ENCODE results near the gene DOK3.

Gene DOK3

DNA sequence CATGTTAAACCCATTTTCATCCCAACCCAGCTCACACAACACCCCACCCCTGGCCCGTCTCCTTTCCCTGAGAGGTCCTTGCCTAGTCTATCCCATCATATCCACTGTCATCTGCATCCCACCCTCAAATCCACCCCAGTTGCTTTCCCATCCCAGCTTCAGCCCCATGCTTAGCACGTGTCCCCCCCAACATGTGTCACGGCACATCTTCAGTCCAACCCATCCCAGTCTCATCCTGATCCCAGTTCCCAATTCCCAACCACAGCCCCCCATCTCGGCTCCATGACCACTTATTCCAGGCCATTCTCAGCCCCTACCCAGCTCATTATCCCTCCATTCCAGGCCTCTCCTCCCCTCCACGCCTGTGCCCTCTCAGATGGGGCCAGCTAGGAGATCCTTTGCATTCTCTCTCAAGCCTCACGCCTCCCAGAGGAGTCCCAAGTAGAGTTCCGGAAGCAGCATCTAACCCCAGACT is 35.6 kb downstream of the DOK3 start:
- no peak for ATAC-seq
- TF ChIP-seq PPARA (CRISPR knock-in tag; IDR thresholded peaks at IDR 0.05; ENCODE audit: borderline replicate concordance) (no peak), OSR1 (CRISPR knock-in tag; IDR thresholded peaks at IDR 0.05) (no peak), ZFP3 (CRISPR knock-in tag; IDR thresholded peaks at IDR 0.05) (no peak)

DNA sequence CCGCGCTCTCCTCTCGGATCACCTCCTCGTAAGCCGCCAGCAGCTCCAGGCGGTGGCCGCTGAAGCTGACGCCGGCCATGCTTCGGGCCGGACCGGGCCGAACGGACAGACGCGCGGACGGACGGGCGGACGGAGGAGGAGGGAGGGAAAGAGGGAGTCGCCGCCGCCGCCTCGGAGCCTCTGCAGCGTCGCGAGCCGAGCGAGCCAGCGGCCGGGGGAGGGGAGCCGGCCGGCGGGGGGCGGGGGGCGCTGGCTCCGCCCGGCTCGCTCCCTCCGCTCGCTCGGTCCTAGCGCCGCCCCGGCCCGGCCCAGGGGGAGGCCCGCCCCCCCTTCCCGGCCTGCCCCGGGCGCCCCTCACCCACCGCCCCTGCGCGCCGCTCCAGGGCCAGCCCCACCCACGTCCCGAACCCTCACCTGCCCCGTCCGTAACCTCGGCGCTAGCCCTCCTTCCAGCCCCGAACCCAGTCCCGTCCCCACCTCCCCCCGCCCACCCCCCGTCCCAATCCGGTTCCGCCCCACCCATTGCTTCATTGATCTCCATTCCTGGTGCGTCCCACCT is 36.1 kb downstream of the DOK3 start, which contains the start of gene DBN1:
DBN1 (minus strand) TSS at position 192 of the 559 bp plus-strand sequence; CDS start at position 79, 113 bp downstream.
- peak; percentile 41 for ATAC-seq
- no peak for TF ChIP-seq BACH2 (CRISPR knock-in tag; IDR thresholded peaks at IDR 0.05; ENCODE audit: borderline replicate concordance)
- TF ChIP-seq GLIS3 (CRISPR knock-in tag; IDR thresholded peaks at IDR 0.05): no peak
- TF ChIP-seq TOX (CRISPR knock-in tag; IDR thresholded peaks at IDR 0.05; ENCODE audit: borderline replicate concordance): no peak
- TF ChIP-seq ZFP30 (CRISPR knock-in tag; IDR thresholded peaks at IDR 0.05): no peak
- TF ChIP-seq, protein P1, sequence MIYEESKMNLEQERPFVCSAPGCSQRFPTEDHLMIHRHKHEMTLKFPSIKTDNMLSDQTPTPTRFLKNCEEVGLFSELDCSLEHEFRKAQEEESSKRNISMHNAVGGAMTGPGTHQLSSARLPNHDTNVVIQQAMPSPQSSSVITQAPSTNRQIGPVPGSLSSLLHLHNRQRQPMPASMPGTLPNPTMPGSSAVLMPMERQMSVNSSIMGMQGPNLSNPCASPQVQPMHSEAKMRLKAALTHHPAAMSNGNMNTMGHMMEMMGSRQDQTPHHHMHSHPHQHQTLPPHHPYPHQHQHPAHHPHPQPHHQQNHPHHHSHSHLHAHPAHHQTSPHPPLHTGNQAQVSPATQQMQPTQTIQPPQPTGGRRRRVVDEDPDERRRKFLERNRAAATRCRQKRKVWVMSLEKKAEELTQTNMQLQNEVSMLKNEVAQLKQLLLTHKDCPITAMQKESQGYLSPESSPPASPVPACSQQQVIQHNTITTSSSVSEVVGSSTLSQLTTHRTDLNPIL (CRISPR knock-in tag; IDR thresholded peaks at IDR 0.05; ENCODE audit: low read depth): no peak

DNA sequence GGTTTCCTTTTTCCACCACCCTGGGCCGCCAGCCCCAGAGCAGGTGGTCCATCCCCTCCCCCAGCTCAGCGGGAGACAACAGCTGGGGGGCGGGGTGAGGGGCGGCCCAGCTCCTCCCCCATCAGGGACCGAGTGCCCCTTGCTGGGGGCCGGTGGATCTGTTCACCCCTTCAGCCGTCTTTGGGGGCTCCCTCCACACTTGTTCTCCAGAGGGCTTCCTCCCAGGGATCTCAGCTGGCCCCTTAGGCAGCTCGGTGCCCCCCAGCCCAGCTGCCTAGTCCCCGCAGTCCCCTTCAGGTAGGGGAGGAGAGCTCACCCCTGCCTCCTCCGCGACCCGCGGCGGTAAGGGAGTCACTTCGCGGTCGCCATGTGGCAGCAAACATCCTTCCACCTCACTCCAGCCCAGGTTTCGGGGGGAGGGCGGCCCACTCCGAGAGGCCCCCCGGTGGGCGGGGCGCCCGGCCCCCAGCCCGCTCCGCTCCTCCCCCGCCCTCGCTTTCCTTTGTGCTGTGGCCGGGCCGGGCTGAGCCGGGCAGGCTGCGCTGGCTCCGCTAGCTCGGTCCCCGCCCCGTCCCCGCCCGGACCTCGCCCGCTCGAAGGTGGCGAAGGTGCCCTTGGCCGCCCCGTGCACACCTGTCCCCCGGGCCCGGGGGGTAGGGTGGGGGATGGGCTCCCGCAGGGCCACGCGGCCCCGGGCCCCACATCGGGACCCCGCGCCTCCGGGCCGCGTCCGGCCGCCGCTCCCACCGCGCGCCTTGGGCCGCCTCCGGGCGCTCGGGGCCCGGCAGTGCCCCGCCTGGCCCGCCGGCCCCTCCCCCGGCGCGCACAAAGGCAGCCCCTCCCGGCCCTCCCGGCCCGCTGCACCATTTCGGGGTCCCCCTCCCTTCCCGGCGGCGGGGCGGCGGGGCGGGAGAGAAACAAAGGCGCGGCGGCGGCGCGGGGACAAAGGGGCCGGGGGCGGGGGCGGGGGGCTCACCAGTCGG is 36.9 kb downstream of the DOK3 start:
- no peak for TF ChIP-seq ZNF70 (CRISPR knock-in tag; IDR thresholded peaks at IDR 0.05)
- TF ChIP-seq PPARA (CRISPR knock-in tag; IDR thresholded peaks at IDR 0.05; ENCODE audit: borderline replicate concordance): no peak
- TF ChIP-seq, protein P2, sequence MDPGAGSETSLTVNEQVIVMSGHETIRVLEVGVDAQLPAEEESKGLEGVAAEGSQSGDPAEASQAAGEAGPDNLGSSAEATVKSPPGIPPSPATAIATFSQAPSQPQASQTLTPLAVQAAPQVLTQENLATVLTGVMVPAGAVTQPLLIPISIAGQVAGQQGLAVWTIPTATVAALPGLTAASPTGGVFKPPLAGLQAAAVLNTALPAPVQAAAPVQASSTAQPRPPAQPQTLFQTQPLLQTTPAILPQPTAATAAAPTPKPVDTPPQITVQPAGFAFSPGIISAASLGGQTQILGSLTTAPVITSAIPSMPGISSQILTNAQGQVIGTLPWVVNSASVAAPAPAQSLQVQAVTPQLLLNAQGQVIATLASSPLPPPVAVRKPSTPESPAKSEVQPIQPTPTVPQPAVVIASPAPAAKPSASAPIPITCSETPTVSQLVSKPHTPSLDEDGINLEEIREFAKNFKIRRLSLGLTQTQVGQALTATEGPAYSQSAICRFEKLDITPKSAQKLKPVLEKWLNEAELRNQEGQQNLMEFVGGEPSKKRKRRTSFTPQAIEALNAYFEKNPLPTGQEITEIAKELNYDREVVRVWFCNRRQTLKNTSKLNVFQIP (CRISPR knock-in tag; IDR thresholded peaks at IDR 0.05; ENCODE audit: borderline replicate concordance, low read depth): no peak
- TF ChIP-seq ISL1 (CRISPR knock-in tag; IDR thresholded peaks at IDR 0.05): no peak
- TF ChIP-seq, protein P3, sequence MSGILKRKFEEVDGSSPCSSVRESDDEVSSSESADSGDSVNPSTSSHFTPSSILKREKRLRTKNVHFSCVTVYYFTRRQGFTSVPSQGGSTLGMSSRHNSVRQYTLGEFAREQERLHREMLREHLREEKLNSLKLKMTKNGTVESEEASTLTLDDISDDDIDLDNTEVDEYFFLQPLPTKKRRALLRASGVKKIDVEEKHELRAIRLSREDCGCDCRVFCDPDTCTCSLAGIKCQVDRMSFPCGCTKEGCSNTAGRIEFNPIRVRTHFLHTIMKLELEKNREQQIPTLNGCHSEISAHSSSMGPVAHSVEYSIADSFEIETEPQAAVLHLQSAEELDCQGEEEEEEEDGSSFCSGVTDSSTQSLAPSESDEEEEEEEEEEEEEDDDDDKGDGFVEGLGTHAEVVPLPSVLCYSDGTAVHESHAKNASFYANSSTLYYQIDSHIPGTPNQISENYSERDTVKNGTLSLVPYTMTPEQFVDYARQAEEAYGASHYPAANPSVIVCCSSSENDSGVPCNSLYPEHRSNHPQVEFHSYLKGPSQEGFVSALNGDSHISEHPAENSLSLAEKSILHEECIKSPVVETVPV (CRISPR knock-in tag; IDR thresholded peaks at IDR 0.05): no peak
- TF ChIP-seq TCF4 (CRISPR knock-in tag; IDR thresholded peaks at IDR 0.05; ENCODE audit: borderline replicate concordance): no peak
- TF ChIP-seq, protein P4, sequence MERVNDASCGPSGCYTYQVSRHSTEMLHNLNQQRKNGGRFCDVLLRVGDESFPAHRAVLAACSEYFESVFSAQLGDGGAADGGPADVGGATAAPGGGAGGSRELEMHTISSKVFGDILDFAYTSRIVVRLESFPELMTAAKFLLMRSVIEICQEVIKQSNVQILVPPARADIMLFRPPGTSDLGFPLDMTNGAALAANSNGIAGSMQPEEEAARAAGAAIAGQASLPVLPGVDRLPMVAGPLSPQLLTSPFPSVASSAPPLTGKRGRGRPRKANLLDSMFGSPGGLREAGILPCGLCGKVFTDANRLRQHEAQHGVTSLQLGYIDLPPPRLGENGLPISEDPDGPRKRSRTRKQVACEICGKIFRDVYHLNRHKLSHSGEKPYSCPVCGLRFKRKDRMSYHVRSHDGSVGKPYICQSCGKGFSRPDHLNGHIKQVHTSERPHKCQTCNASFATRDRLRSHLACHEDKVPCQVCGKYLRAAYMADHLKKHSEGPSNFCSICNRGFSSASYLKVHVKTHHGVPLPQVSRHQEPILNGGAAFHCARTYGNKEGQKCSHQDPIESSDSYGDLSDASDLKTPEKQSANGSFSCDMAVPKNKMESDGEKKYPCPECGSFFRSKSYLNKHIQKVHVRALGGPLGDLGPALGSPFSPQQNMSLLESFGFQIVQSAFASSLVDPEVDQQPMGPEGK (CRISPR knock-in tag; IDR thresholded peaks at IDR 0.05; ENCODE audit: borderline replicate concordance): no peak
- no peak for TF ChIP-seq ZC3H10 (CRISPR knock-in tag; IDR thresholded peaks at IDR 0.05)
- no peak for TF ChIP-seq ARNTL (CRISPR knock-in tag; IDR thresholded peaks at IDR 0.05; ENCODE audit: borderline replicate concordance, low read depth)
- TF ChIP-seq, protein P5, sequence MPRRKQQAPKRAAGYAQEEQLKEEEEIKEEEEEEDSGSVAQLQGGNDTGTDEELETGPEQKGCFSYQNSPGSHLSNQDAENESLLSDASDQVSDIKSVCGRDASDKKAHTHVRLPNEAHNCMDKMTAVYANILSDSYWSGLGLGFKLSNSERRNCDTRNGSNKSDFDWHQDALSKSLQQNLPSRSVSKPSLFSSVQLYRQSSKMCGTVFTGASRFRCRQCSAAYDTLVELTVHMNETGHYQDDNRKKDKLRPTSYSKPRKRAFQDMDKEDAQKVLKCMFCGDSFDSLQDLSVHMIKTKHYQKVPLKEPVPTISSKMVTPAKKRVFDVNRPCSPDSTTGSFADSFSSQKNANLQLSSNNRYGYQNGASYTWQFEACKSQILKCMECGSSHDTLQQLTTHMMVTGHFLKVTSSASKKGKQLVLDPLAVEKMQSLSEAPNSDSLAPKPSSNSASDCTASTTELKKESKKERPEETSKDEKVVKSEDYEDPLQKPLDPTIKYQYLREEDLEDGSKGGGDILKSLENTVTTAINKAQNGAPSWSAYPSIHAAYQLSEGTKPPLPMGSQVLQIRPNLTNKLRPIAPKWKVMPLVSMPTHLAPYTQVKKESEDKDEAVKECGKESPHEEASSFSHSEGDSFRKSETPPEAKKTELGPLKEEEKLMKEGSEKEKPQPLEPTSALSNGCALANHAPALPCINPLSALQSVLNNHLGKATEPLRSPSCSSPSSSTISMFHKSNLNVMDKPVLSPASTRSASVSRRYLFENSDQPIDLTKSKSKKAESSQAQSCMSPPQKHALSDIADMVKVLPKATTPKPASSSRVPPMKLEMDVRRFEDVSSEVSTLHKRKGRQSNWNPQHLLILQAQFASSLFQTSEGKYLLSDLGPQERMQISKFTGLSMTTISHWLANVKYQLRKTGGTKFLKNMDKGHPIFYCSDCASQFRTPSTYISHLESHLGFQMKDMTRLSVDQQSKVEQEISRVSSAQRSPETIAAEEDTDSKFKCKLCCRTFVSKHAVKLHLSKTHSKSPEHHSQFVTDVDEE (CRISPR knock-in tag; IDR thresholded peaks at IDR 0.05): no peak
- TF ChIP-seq OSR1 (CRISPR knock-in tag; IDR thresholded peaks at IDR 0.05): no peak
- ATAC-seq: peak; percentile 20

All from SK-N-SH treated with all-trans-retinoic acid at 6 μM for 48 hours (cell line).